Measurements from ENCODE around the gene RBM43. TPM values are rescaled to one million over a fixed set of nuclear protein-coding genes. Genes with fewer than 3 reads are reported as not detected.

RBM43 gene
- total RNA-seq, 1 experiment from 2014 or later: 3.7 TPM

GRCh38 chr2:151287513-151288250, 26.0 kb upstream of the RBM43 start:
- in situ Hi-C loops (cut with HindIII; ENCODE audit: low pct_unique_long_range_greater_than_20kb, low sequenced_read_pairs) (no loop called here), intact Hi-C loops (cut with micrococcal nuclease; ENCODE audit: unreplicated experiment) (no loop called here)
- no peaks in the 10 kb centered on the region for H3K36me3 ChIP-seq (ENCODE audit: control insufficient read depth, insufficient read depth, low read length)
- H3K9me3 ChIP-seq (ENCODE audit: control insufficient read depth, insufficient read depth, low read depth, low read length): no peaks in the 10 kb centered on the region
- no peak for TF ChIP-seq POLR2AphosphoS5 (IDR thresholded peaks at IDR 0.05; ENCODE audit: low read depth, low read length)
- TF ChIP-seq REST (IDR thresholded peaks at IDR 0.05; ENCODE audit: insufficient read depth in 1 of 2, low read depth in 2 of 2, low read length in 1 of 2): no peak
- TF ChIP-seq, protein P1, sequence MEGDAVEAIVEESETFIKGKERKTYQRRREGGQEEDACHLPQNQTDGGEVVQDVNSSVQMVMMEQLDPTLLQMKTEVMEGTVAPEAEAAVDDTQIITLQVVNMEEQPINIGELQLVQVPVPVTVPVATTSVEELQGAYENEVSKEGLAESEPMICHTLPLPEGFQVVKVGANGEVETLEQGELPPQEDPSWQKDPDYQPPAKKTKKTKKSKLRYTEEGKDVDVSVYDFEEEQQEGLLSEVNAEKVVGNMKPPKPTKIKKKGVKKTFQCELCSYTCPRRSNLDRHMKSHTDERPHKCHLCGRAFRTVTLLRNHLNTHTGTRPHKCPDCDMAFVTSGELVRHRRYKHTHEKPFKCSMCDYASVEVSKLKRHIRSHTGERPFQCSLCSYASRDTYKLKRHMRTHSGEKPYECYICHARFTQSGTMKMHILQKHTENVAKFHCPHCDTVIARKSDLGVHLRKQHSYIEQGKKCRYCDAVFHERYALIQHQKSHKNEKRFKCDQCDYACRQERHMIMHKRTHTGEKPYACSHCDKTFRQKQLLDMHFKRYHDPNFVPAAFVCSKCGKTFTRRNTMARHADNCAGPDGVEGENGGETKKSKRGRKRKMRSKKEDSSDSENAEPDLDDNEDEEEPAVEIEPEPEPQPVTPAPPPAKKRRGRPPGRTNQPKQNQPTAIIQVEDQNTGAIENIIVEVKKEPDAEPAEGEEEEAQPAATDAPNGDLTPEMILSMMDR (IDR thresholded peaks at IDR 0.05): no peak
- TF ChIP-seq TCF7L2 (IDR thresholded peaks at IDR 0.05; ENCODE audit: low read depth, low read length): no peak
- TF ChIP-seq SIN3A (IDR thresholded peaks at IDR 0.05; ENCODE audit: borderline replicate concordance, insufficient read depth, low read depth, low read length): no peak
- ChIA-PET CTCF (no interaction called here), POLR2A (no interaction called here)
- no peaks in the 10 kb centered on the region for H3K27me3 ChIP-seq (ENCODE audit: control insufficient read depth, insufficient read depth, low read length)
- H3K27ac ChIP-seq (ENCODE audit: low read length): peak overlapping the region; percentile 95
- H3K4me1 ChIP-seq (ENCODE audit: control insufficient read depth, insufficient read depth, low read length): peaks cover 17% of the 10 kb centered on the region
- ATAC-seq (peak; percentile 13), DNase-seq (ENCODE audit: low read depth, low spot score) (no peak)
- H3K4me3 ChIP-seq (ENCODE audit: low read depth in 2 of 2, low read length in 2 of 2): peak overlapping the region; percentile 57 to 74
- BruUV-seq (replicated peaks): no TSS peak

DNA sequence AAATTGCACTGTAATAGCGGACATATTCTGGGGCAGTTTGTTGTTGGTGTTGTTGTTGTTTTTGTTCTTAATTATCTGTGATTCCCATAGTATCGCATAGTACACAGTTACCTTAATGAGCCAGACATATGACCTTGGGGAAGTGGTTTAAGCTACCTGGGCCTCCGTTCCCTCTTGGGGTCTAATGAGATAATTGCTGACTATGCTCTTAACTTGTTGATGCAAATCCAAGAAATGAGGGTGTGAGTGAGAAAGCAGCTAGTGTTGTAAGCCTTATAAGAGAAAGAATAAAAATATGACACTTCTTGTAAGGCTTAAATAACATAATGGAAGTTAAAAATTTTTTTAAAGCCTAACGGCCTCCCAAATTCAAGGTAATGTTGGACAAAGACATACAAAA, 20.7 kb upstream of the RBM43 start:
- CTCF ChIA-PET: no interaction called here
- H3K27ac ChIP-seq (ENCODE audit: low read length): no peak overlapping the region
- intact Hi-C loops (cut with micrococcal nuclease; ENCODE audit: unreplicated experiment): no loop called here
- POLR2A ChIA-PET: no interaction called here
- H3K4me1 ChIP-seq (ENCODE audit: control insufficient read depth, insufficient read depth, low read length): peaks cover under 1% of the 10 kb centered on the region; the same call in 1 of the 2 replicates
- in situ Hi-C loops (cut with HindIII; ENCODE audit: low pct_unique_long_range_greater_than_20kb, low sequenced_read_pairs): no loop called here
- no peak for ATAC-seq
- no peak for TF ChIP-seq POLR2AphosphoS5 (IDR thresholded peaks at IDR 0.05; ENCODE audit: low read depth, low read length)
- TF ChIP-seq REST (IDR thresholded peaks at IDR 0.05; ENCODE audit: insufficient read depth in 1 of 2, low read depth in 2 of 2, low read length in 1 of 2): no peak
- TF ChIP-seq, protein P1 (IDR thresholded peaks at IDR 0.05): no peak
- no peak for TF ChIP-seq SIN3A (IDR thresholded peaks at IDR 0.05; ENCODE audit: borderline replicate concordance, insufficient read depth, low read depth, low read length)
- TF ChIP-seq TCF7L2 (IDR thresholded peaks at IDR 0.05; ENCODE audit: low read depth, low read length): no peak
- H3K36me3 ChIP-seq (ENCODE audit: control insufficient read depth, insufficient read depth, low read length): no peaks in the 10 kb centered on the region; the same call in 1 of the 2 replicates
- no TSS peak for BruUV-seq (replicated peaks)
- DNase-seq (ENCODE audit: low read depth, low spot score): no peak
- no peaks in the 10 kb centered on the region for H3K9me3 ChIP-seq (ENCODE audit: control insufficient read depth, insufficient read depth, low read depth, low read length)
- no peak overlapping the region for H3K4me3 ChIP-seq (ENCODE audit: low read depth in 2 of 2, low read length in 2 of 2)
- no peaks in the 10 kb centered on the region for H3K27me3 ChIP-seq (ENCODE audit: control insufficient read depth, insufficient read depth, low read length)
